HG03159 (cell line): Measurements from ENCODE around the gene SPPL2B.
"Not testable (repeated sequence)": the region's sequence is repeated elsewhere in the genome, so short reads cannot be mapped to it uniquely, and the experiment has no call there.

Experiments used
- ATAC-seq: cut with Tn5 transposase; IDR thresholded peaks from one replicate; pipeline ENCODE4 v1.9.1; 2021; ENCODE audit warnings: mild to moderate bottlenecking, moderate library complexity; ENCODE audit not compliant: unreplicated experiment

The SPPL2B gene

GRCh38 chr19:2336528-2337328, 8.2 kb downstream of the SPPL2B start:
- ATAC-seq, result no peak

- ATAC-seq, result no peak
Observed at GRCh38 chr19:2337329-2337707, 8.8 kb downstream of the SPPL2B start.

- no peak for ATAC-seq
Observed at GRCh38 chr19:2338055-2338615, 9.7 kb downstream of the SPPL2B start.

GRCh38 chr19:2338751-2339643, 10.5 kb downstream of the SPPL2B start:
- ATAC-seq, result no peak

- ATAC-seq, result no peak
Observed at GRCh38 chr19:2339644-2340310, 11.3 kb downstream of the SPPL2B start.

- ATAC-seq, result no peak
Observed at GRCh38 chr19:2340496-2341243, 12.2 kb downstream of the SPPL2B start.

- ATAC-seq, result no peak
Observed at GRCh38 chr19:2341244-2341751, 12.8 kb downstream of the SPPL2B start.

- ATAC-seq, result no peak
Observed at GRCh38 chr19:2341982-2342381, 13.5 kb downstream of the SPPL2B start.

GRCh38 chr19:2342656-2343288, 14.3 kb downstream of the SPPL2B start:
- no peak for ATAC-seq

- ATAC-seq, result no peak
Observed at GRCh38 chr19:2343289-2343982, 15.0 kb downstream of the SPPL2B start.

GRCh38 chr19:2344381-2344870, 15.9 kb downstream of the SPPL2B start:
- ATAC-seq, result no peak

- ATAC-seq, result no peak
Observed at GRCh38 chr19:2345076-2345475, 16.6 kb downstream of the SPPL2B start.

- no peak for ATAC-seq
Observed at GRCh38 chr19:2345794-2346663, 17.5 kb downstream of the SPPL2B start.

- ATAC-seq, result not testable (repeated sequence)
Observed at GRCh38 chr19:2349818-2350217, 21.3 kb downstream of the SPPL2B start.

- no peak for ATAC-seq
Observed at GRCh38 chr19:2350656-2351055, 22.2 kb downstream of the SPPL2B start.

- no peak for ATAC-seq
Observed at GRCh38 chr19:2351591-2351990, 23.1 kb downstream of the SPPL2B start.

GRCh38 chr19:2352121-2352520, 23.6 kb downstream of the SPPL2B start:
- ATAC-seq, result no peak
